Fibroblast of villous mesenchyme (primary cell): ENCODE data around the gene VEPH1. TPM values are rescaled to one million over a fixed set of nuclear protein-coding genes. Genes with fewer than 3 reads are reported as not detected.

Experiments
- DNase-seq: peaks from one replicate; pipeline ENCODE4 v3.0.0-alpha.2; 2010; ENCODE audit warnings: low read depth
- H3K4me3 ChIP-seq: 2 replicates; pipeline ENCODE4 v1.5.1; 2011; ENCODE audit warnings: low read depth, mild to moderate bottlenecking, low read length
- CTCF ChIP-seq: IDR thresholded peaks from 2 replicates; pipeline ENCODE4 v1.5.1; 2012; ENCODE audit warnings: low read depth, mild to moderate bottlenecking, low read length; ENCODE audit not compliant: insufficient read depth
- total RNA-seq: library from RNA; depleted of rRNA; stranded (reverse); fragments of >200 nt; gene quantifications from 2 replicates; pipeline ENCODE4 v1.2.3, GENCODE V29; 2012

VEPH1 gene
- total RNA-seq, 1 donor = 8.6 TPM

- H3K4me3 ChIP-seq = no peak overlapping the region
- no peak for DNase-seq
- TF ChIP-seq CTCF = no peak
Measured at GRCh38 chr3:157469561-157470294, 33.5 kb downstream of the VEPH1 start.

GRCh38 chr3:157467200-157467599 lies 36.0 kb downstream of the VEPH1 start:
- TF ChIP-seq CTCF = no peak
- no peak overlapping the region for H3K4me3 ChIP-seq
- DNase-seq = no peak

- no peak for TF ChIP-seq CTCF
- no peak for DNase-seq
- H3K4me3 ChIP-seq = no peak overlapping the region
Measured at GRCh38 chr3:157465741-157466140, 37.5 kb downstream of the VEPH1 start.

- no peak for TF ChIP-seq CTCF
- peak; percentile 62 for DNase-seq
- no peak overlapping the region for H3K4me3 ChIP-seq
Measured at GRCh38 chr3:157464321-157464720, 38.9 kb downstream of the VEPH1 start.

GRCh38 chr3:157463816-157464215 lies 39.4 kb downstream of the VEPH1 start:
- H3K4me3 ChIP-seq = no peak overlapping the region
- no peak for TF ChIP-seq CTCF
- no peak for DNase-seq

- peak; percentile 37 for DNase-seq
- no peak overlapping the region for H3K4me3 ChIP-seq
- TF ChIP-seq CTCF = no peak
Measured at GRCh38 chr3:157460253-157460652, 43.0 kb downstream of the VEPH1 start.

- no peak overlapping the region for H3K4me3 ChIP-seq
- no peak for DNase-seq
- no peak for TF ChIP-seq CTCF
Measured at GRCh38 chr3:157459706-157460105, 43.5 kb downstream of the VEPH1 start.
